H1 (cell line): ENCODE measurements around the gene RUVBL2. TPM values are rescaled to one million over a fixed set of nuclear protein-coding genes. Genes with fewer than 3 reads are reported as not detected.
A peak's percentile ranks its signal among the peaks of the same experiment; 100 is the strongest.

Source experiments
- CTCF ChIA-PET: fragments of 300-600 bp; sonication (Branson Sonifier 250); formaldehyde crosslinking; loops from one replicate; lab custom pipeline; 2021; ENCODE audit not compliant: partially characterized antibody; lab: Charles Lee
- POLR2A ChIA-PET: fragments of 300-600 bp; sonication (Branson Sonifier 250); formaldehyde crosslinking; loops from one replicate; lab custom pipeline; 2021; ENCODE audit warnings: inconsistent platforms; ENCODE audit not compliant: partially characterized antibody; lab: Charles Lee
- DNase-seq, 2 experiments: peaks; one replicate each; pipeline versions ENCODE4 v3.0.0 to v3.0.0-alpha.2; 2010 to 2022; ENCODE audit warnings: low spot score in 2 of 2, low read depth in 1 of 2, mixed read lengths in 1 of 2
- FAIRE-seq: peaks from 2 replicates; lab custom pipeline; 2011; peaks lifted over from hg19 to GRCh38; lab: Jason Lieb, UNC
- H2AFZ ChIP-seq: 2 replicates; pipeline ENCODE4 v1.8.1; 2012; ENCODE audit warnings: low read length, inconsistent platforms
- H2AK5ac ChIP-seq: 2 replicates; pipeline ENCODE4 v1.6.1; 2013; ENCODE audit warnings: low read depth, low read length
- H2BK120ac ChIP-seq: replicated peaks from 2 replicates; pipeline ENCODE3; 2013; ENCODE audit warnings: low read depth, low read length, inconsistent platforms
- H2BK12ac ChIP-seq: 2 replicates; pipeline ENCODE4 v1.6.1; 2013; ENCODE audit warnings: low read depth, low read length
- H2BK15ac ChIP-seq: 2 replicates; pipeline ENCODE4 v1.6.1; 2013; ENCODE audit warnings: low read length
- H2BK20ac ChIP-seq: 2 replicates; pipeline ENCODE4 v1.6.1; 2013; ENCODE audit warnings: low read length
- H2BK5ac ChIP-seq: 2 replicates; pipeline ENCODE4 v1.6.1; 2013; ENCODE audit warnings: low read depth, low read length
- H3K14ac ChIP-seq: 2 replicates; pipeline ENCODE4 v1.6.1; 2013; ENCODE audit warnings: inconsistent platforms; ENCODE audit not compliant: insufficient read length
- H3K18ac ChIP-seq: 2 replicates; pipeline ENCODE4 v1.6.1; 2013; ENCODE audit warnings: low read length; ENCODE audit errors: extremely low read depth
- H3K23ac ChIP-seq: 2 replicates; pipeline ENCODE4 v1.6.1; 2013; ENCODE audit warnings: inconsistent platforms; ENCODE audit not compliant: insufficient read length
- H3K23me2 ChIP-seq: 2 replicates; pipeline ENCODE4 v1.6.1; 2013; ENCODE audit warnings: low read depth, low read length
- H3K27ac ChIP-seq: 2 replicates; pipeline ENCODE4 v1.6.1; 2011; ENCODE audit warnings: low read depth, low read length, inconsistent platforms
- H3K27me3 ChIP-seq, 4 experiments: replicated peaks in 1 of 4; 1 replicate in 1 of 4; 2 replicates in 3 of 4; pipeline versions ENCODE4 v1.6.1 to v1.8.1; 2011 to 2013; ENCODE audit warnings: low read length in 3 of 4, mild to moderate bottlenecking in 3 of 4, inconsistent platforms in 2 of 4, mixed read lengths in 2 of 4, moderate library complexity in 1 of 4; ENCODE audit not compliant: control insufficient read depth in 3 of 4, insufficient read depth in 3 of 4; ENCODE audit errors: extremely low read depth in 1 of 4
- H3K36me3 ChIP-seq, 4 experiments: 2 replicates each; pipeline versions ENCODE4 v1.6.1 to v1.8.1; 2011 to 2013; ENCODE audit warnings: mild to moderate bottlenecking in 4 of 4, low read length in 3 of 4, moderate library complexity in 2 of 4, control low read depth in 1 of 4, inconsistent platforms in 1 of 4; ENCODE audit not compliant: insufficient read depth in 4 of 4, control insufficient read depth in 2 of 4
- H3K4ac ChIP-seq: replicated peaks from 2 replicates; pipeline ENCODE3; 2013; ENCODE audit warnings: low read length, low read depth, mixed read lengths, inconsistent platforms; ENCODE audit not compliant: insufficient read length
- H3K4me1 ChIP-seq, 4 experiments: replicated peaks in 1 of 4; 1 replicate in 1 of 4; 2 replicates in 3 of 4; pipeline versions ENCODE4 v1.6.1 to v1.8.1; 2011 to 2013; ENCODE audit warnings: low read length in 3 of 4, inconsistent platforms in 2 of 4, mixed read lengths in 1 of 4; ENCODE audit not compliant: insufficient read depth in 4 of 4, control insufficient read depth in 3 of 4
- H3K4me2 ChIP-seq, 2 experiments: 2 replicates each; pipeline versions ENCODE4 v1.6.1 to v1.8.1; 2011 to 2013; ENCODE audit warnings: low read depth in 2 of 2, low read length in 2 of 2, control low read depth in 1 of 2, inconsistent platforms in 1 of 2, mild to moderate bottlenecking in 1 of 2; ENCODE audit not compliant: insufficient read depth in 1 of 2
- H3K4me3 ChIP-seq, 4 experiments: fragments of 200-600, 300-600 bp in 1 of 4; sonication (generic), shearing (Covaris generic), sonication (Bioruptor Twin) in 1 of 4; 2 replicates each; pipeline versions ENCODE4 v1.5.1 to v1.8.1; 2011 to 2016; ENCODE audit warnings: low read length in 4 of 4, low read depth in 3 of 4, control low read depth in 2 of 4, inconsistent platforms in 2 of 4, mild to moderate bottlenecking in 2 of 4, mixed read lengths in 1 of 4, moderate library complexity in 1 of 4; ENCODE audit not compliant: insufficient read depth in 2 of 4; ENCODE audit errors: extremely low read depth in 1 of 4
- H3K56ac ChIP-seq: replicated peaks from 2 replicates; pipeline ENCODE3; 2013; ENCODE audit warnings: low read depth, mild to moderate bottlenecking, mixed read lengths, low read length, inconsistent platforms; ENCODE audit not compliant: insufficient read length
- H3K79me1 ChIP-seq: 2 replicates; pipeline ENCODE4 v1.6.1; 2013; ENCODE audit warnings: low read depth, low read length, control low read depth
- H3K79me2 ChIP-seq, 2 experiments: 2 replicates each; pipeline versions ENCODE4 v1.6.1 to v1.8.1; 2012 to 2013; ENCODE audit warnings: low read length in 2 of 2, mild to moderate bottlenecking in 2 of 2, inconsistent platforms in 1 of 2; ENCODE audit not compliant: insufficient read depth in 2 of 2, control insufficient read depth in 1 of 2
- H3K9ac ChIP-seq, 4 experiments: replicated peaks in 1 of 4; 1 replicate in 1 of 4; 2 replicates in 3 of 4; pipeline versions ENCODE4 v1.6.1 to v1.8.1; 2011 to 2013; ENCODE audit warnings: low read depth in 3 of 4, low read length in 3 of 4, control low read depth in 2 of 4, mild to moderate bottlenecking in 2 of 4, moderate library complexity in 2 of 4, inconsistent platforms in 1 of 4; ENCODE audit errors: extremely low read depth in 1 of 4
- H3K9me3 ChIP-seq, 2 experiments: 2 replicates each; pipeline versions ENCODE4 v1.6.1 to v1.8.1; 2012 to 2013; ENCODE audit warnings: mild to moderate bottlenecking in 2 of 2, moderate library complexity in 2 of 2, control low read depth in 1 of 2, inconsistent platforms in 1 of 2, low read depth in 1 of 2, low read length in 1 of 2, mixed read lengths in 1 of 2; ENCODE audit not compliant: insufficient read depth in 2 of 2
- H4K20me1 ChIP-seq, 2 experiments: replicated peaks in 1 of 2; 2 replicates each; pipeline versions ENCODE3 to v1.8.1; 2011 to 2013; ENCODE audit warnings: inconsistent platforms in 2 of 2, low read length in 2 of 2, mild to moderate bottlenecking in 1 of 2; ENCODE audit not compliant: insufficient read depth in 2 of 2, control insufficient read depth in 1 of 2
- H4K5ac ChIP-seq: 2 replicates; pipeline ENCODE4 v1.6.1; 2013; ENCODE audit warnings: low read length, low read depth, mixed read lengths, inconsistent platforms; ENCODE audit not compliant: insufficient read length
- H4K8ac ChIP-seq: 2 replicates; pipeline ENCODE4 v1.8.0; 2013; ENCODE audit warnings: mild to moderate bottlenecking, moderate library complexity, low read length, inconsistent platforms; ENCODE audit not compliant: insufficient read depth; ENCODE audit errors: extremely low read depth
- H4K91ac ChIP-seq: replicated peaks from 2 replicates; pipeline ENCODE3; 2013; ENCODE audit warnings: low read length, mixed read lengths, inconsistent platforms; ENCODE audit not compliant: insufficient read length
- KDM1A ChIP-seq: fragments of 200-600, 300-600 bp; sonication (generic); IDR thresholded peaks from 2 replicates; pipeline ENCODE4 v1.7.1; 2016; ENCODE audit warnings: mild to moderate bottlenecking, low read length, borderline replicate concordance
- SP4 ChIP-seq: IDR thresholded peaks from 2 replicates; pipeline ENCODE4 v1.6.1; 2012; ENCODE audit warnings: low read length, inconsistent platforms
- TCF12 ChIP-seq: IDR thresholded peaks from 2 replicates; pipeline ENCODE4 v1.6.1; 2011; ENCODE audit warnings: low read depth, mild to moderate bottlenecking, low read length
- WGBS, 2 experiments: shearing (Covaris generic) in 1 of 2; methylation state at CpG; one replicate each; pipeline versions ENCODE4 v1.1.6 to v1.1.7; 2013 to 2015; ENCODE audit warnings: low lambda C conversion rate in 2 of 2, mixed read lengths in 2 of 2, inconsistent platforms in 1 of 2, low coverage in 1 of 2, missing lambda C conversion rate in 1 of 2; ENCODE audit not compliant: insufficient replicate concordance in 2 of 2, insufficient coverage in 1 of 2, insufficient read length in 1 of 2; ENCODE audit errors: extremely low coverage in 1 of 2, missing lambda C conversion rate in 1 of 2; 5-methylcytosine and 5-hydroxymethylcytosine counted together
- polyA plus RNA-seq, 7 experiments: library from polyadenylated mRNA; depleted of rRNA in 3 of 7; stranded (reverse) in 5 of 7; unstranded in 2 of 7; fragments of >200 nt in 5 of 7; fragments of 200-250 nt in 2 of 7; gene quantifications; 1 replicate in 5 of 7; 2 replicates in 1 of 7; 4 replicates in 1 of 7; pipeline versions ENCODE4 v1.2.1 to v1.2.3, GENCODE V29; 2011 to 2013; ENCODE audit warnings: missing spikeins in 2 of 7, mixed read lengths in 2 of 7
- total RNA-seq: library from RNA; stranded (reverse); fragmentation: NEBNext Ultra II Directional; extraction: Animal tissue kit (Norgen Biotek cat#: 25700); gene quantifications from 2 replicates; pipeline ENCODE4 v1.2.1, GENCODE V29; 2021

RUVBL2 gene
- total and polyA plus RNA-seq, 2 of the 8 experiments (the other 6 are each of a cell fraction or from before 2014, with no cell fraction given), result 152 to 247 TPM

- FAIRE-seq, result no peak
- POLR2A ChIA-PET, result interaction anchor here (0.6 to 2.9 kb wide), 4 partner anchors 10 to 315 kb away, joined by 3 to 16 read pairs (median 3); no protein-coding TSS in a partner anchor
These were observed 35.7 kb upstream of the RUVBL2 start for GRCh38 chr19:48958006-48958405.

More at GRCh38 chr19:48958006-48958405, 35.7 kb upstream of the RUVBL2 start:
- Histone ChIP-seq H3K27me3 (no peaks in the 10 kb centered on the region), H4K5ac (no peak overlapping the region), H4K91ac (no peak overlapping the region), H3K14ac (no peak overlapping the region), H3K79me1 (peaks cover 3% of the 10 kb centered on the region), H4K8ac (no peak overlapping the region), H3K23me2 (no peaks in the 10 kb centered on the region; the same call in 1 of the 2 replicates), H3K27ac (no peak overlapping the region), H3K56ac (no peak overlapping the region), H3K4me2 (no peak overlapping the region), H3K9ac (no peak overlapping the region), H3K9me3 (no peaks in the 10 kb centered on the region), H3K36me3 (peaks cover 9 to 23% (median 11%) of the 10 kb centered on the region in 4 experiments; a peak in 6 of 8 replicates), H2AFZ (no peak overlapping the region), H2BK120ac (no peak overlapping the region), H3K4me3 (no peak overlapping the region), H2BK15ac (no peak overlapping the region), H4K20me1 (peaks cover 2 to 9% of the 10 kb centered on the region in 2 experiments), H3K18ac (no peak overlapping the region), H3K4me1 (peaks cover 0 to 16% (median 9%) of the 10 kb centered on the region in 4 experiments; a peak in 6 of 7 replicates), H3K4ac (no peak overlapping the region), H3K79me2 (peaks cover 0 to 19% of the 10 kb centered on the region in 2 experiments; a peak in 2 of 4 replicates), H2AK5ac (no peak overlapping the region), H2BK20ac (no peak overlapping the region), H3K23ac (no peak overlapping the region), H2BK12ac (no peak overlapping the region), H2BK5ac (no peak overlapping the region)
- CTCF ChIA-PET, result interaction anchor here (0.8 to 2.9 kb wide), 2 partner anchors 10 to 13 kb away, joined by 3 to 11 read pairs; no protein-coding TSS in a partner anchor
- no peak for TF ChIP-seq SP4
- TF ChIP-seq TCF12, result no peak
- peak; percentile 53; the same call in 1 of the 2 replicates for TF ChIP-seq KDM1A
- DNase-seq, result no peak
- WGBS, 2 experiments, result 91% methylated on average over 7 of the region's 8 CpGs; no CpG with 5 or more reads in 1 of the 2 experiments
